SH-SY5Y (cell line): ENCODE data around the gene TMEM181.

Source experiments
- GATA2 ChIP-seq: IDR thresholded peaks from 2 replicates; pipeline ENCODE4 v1.6.1; 2011; ENCODE audit warnings: mild to moderate bottlenecking, low read depth, low read length
- GATA3 ChIP-seq: IDR thresholded peaks from 2 replicates; pipeline ENCODE4 v1.6.1; 2011; ENCODE audit warnings: low read depth, mild to moderate bottlenecking, low read length, moderate library complexity

DNA sequence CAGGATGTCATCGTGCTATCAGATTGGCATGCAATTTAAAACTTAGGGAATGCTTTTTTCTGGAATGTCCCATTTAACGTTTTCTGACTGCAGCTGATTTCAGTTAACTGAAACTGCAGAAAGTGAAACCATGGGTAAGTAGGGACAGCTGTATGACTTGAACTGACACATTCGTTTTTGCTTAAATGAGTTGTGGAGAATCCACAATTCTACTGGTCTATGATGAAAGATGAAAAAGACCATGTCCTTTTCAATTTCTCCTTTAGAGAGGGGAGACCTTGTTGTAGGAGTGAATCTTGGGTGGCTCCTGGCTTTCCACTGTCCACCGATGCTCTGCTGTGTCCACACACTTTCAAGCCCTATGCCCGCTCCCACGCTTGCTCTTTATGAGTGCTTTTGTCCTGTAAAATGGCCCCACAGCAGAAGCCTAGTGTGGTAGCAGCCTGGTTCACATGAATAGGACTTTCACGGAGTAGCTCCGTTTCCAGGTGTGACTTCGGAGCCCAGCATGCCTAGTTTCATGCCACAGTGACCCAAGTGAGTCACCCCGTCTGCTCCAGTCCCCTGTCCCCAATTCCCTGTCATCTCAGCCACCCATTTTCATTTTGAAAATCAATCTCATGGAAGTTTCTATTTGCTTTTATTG lies 62.8 kb downstream of the TMEM181 start:
- peak; percentile 31; the same call in 1 of the 2 replicates for TF ChIP-seq GATA2
- no peak for TF ChIP-seq GATA3
